GM12875 (cell line): Measurements from ENCODE around the gene NUP214.

ENCODE experiments used
- H3K4me3 ChIP-seq: one replicate; pipeline ENCODE4 v1.5.1; 2011; ENCODE audit warnings: low read depth, low read length, control low read depth
- TF ChIP-seq, protein P1 (sequence below): IDR thresholded peaks from 2 replicates; pipeline ENCODE4 v1.5.1; 2011; ENCODE audit warnings: low read depth, mild to moderate bottlenecking, control low read depth, inconsistent platforms, low read length, moderate library complexity, borderline replicate concordance; ENCODE audit not compliant: insufficient read depth

NUP214 gene

DNA sequence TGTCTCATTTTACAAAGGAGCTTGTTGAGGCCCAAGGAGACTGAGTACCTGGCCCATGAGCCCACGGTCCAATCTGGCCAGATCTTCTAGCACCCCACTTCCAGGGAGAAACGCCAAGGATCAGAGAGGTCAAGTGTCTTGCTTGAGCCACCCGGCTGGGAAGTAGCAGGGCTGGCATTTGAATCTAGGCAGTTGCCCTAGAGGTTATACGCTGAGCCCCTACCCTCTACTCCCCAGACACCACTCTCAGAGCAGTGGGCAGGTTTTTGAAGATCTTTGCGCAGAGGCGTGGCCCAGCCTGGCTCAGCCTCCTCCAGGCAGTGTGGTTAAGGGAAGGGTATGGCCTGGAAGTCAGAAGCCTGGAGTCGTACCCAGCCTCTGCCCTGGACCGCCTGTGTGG, 5.8 kb upstream of the NUP214 start:
- H3K4me3 ChIP-seq: no peak overlapping the region
- TF ChIP-seq, protein P1, sequence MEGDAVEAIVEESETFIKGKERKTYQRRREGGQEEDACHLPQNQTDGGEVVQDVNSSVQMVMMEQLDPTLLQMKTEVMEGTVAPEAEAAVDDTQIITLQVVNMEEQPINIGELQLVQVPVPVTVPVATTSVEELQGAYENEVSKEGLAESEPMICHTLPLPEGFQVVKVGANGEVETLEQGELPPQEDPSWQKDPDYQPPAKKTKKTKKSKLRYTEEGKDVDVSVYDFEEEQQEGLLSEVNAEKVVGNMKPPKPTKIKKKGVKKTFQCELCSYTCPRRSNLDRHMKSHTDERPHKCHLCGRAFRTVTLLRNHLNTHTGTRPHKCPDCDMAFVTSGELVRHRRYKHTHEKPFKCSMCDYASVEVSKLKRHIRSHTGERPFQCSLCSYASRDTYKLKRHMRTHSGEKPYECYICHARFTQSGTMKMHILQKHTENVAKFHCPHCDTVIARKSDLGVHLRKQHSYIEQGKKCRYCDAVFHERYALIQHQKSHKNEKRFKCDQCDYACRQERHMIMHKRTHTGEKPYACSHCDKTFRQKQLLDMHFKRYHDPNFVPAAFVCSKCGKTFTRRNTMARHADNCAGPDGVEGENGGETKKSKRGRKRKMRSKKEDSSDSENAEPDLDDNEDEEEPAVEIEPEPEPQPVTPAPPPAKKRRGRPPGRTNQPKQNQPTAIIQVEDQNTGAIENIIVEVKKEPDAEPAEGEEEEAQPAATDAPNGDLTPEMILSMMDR: no peak

DNA sequence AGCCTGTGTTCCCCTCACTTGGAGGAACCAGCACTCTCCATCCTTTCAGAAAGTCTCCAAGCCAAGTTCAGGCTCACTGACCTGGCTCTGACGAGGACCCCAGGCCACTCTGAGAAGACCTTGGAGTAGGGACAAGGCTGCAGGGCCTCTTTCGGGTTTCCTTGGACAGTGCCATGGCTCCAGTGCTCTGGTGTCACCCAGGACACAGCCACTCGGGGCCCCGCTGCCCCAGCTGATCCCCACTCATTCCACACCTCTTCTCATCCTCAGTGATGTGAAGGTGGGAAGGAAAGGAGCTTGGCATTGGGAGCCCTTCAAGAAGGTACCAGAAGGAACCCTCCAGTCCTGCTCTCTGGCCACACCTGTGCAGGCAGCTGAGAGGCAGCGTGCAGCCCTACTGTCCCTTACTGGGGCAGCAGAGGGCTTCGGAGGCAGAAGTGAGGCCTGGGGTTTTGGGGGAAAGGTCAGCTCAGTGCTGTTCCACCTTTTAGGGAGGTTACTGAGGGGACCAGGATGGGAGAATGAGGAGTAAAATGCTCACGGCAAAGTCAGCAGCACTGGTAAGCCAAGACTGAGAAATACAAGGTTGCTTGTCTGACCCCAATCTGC, 4.7 kb upstream of the NUP214 start:
- TF ChIP-seq, protein P1: no peak
- H3K4me3 ChIP-seq: no peak overlapping the region

DNA sequence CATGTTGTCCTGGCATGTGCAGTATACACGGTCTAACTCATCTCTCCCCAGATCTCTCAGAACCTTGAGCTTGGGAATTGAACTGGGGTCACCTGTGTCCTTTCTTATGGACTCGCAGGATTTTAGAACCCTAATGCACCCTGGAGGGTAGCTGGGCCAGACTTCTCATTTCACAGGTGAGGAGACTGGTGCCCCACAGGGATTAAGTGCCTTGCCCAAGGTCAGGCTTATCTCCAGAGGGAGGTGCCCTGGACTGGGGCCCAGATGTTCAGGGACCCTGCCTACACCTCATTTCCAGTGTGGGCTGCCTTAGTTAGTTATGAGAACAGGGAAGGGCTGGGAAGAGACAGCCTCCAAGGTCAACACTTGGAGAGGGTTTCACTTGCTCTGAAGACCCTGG, 4.0 kb upstream of the NUP214 start:
- H3K4me3 ChIP-seq: no peak overlapping the region
- TF ChIP-seq, protein P1: no peak

DNA sequence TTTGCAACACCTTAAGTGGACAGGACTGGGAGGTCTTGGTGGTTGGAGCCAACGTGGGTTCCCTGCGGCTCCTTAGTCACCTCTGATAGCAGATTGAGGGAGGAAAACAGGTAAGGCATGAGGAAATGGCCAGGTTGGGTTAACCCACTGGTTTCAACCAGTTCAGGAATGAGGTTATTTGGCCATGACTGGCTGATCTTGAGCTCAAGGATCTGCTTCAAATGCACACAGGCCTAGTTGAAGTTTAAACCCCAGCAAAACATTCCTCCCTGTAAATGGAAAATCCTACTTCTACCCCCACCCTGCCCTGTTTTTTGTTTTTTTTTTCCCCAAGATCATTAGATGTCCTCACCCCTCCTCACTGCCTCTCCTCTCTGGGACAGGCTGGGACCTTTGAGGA, 3.2 kb upstream of the NUP214 start:
- TF ChIP-seq, protein P1: no peak
- no peak overlapping the region for H3K4me3 ChIP-seq

DNA sequence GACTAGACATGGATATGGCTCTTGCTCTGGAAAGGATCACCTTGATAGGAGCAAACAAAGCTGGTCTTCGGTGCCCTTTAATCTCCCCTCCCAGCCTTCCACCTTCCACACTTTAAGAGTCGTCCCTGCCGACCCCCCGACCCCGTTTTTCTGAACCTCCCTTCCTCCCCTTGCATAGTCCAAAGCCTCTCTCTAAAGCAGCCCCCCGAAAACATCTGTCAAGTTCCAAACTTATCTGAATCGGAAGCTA, 423 bp upstream of the NUP214 start:
- TF ChIP-seq, protein P1: no peak
- H3K4me3 ChIP-seq: peak overlapping the region; percentile 61

DNA sequence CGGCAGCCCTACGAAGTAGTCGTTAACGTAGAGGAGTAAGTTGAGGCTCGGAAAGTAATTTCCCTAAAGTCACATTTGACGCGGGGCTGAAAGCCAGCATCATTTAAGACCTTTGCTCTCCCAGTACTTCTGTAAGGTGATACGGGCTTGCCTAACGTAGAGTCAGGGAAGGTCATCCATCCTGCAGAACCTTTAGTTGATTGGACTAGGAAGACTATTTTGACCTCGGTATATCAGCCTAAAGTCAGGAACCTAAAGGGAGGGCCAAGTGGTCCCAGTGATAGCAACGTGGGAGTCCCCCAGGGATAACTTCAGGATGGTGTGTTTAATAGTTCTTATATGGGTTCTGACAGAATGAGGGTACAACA, 657 bp downstream of the NUP214 start:
- H3K4me3 ChIP-seq: peak overlapping the region; percentile 92
- TF ChIP-seq, protein P1: no peak

DNA sequence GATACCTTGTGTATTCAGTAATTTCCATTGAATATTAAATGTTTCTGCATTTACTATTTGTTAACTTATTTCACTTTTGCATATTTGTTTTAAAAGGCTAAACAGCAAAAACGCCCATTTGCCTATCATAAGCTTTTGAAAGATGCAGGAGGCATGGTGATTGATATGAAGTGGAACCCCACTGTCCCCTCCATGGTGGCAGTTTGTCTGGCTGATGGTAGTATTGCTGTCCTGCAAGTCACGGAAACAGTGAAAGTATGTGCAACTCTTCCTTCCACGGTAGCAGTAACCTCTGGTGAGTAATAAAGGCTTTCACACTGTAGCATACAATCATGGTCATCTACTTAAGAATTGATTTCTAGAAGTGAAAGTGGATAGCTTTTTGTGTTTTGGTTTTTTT, 3.8 kb downstream of the NUP214 start:
- TF ChIP-seq, protein P1: no peak
- H3K4me3 ChIP-seq: no peak overlapping the region
